Measurements from ENCODE around the gene NAPB.

- TF ChIP-seq POLR2AphosphoS5 (IDR thresholded peaks at IDR 0.05; ENCODE audit: borderline replicate concordance, low read depth, low read length) (no peak), EZH2 (IDR thresholded peaks at IDR 0.05) (no peak), FOXP2 (optimal IDR thresholded peaks at IDR 0.05; ENCODE audit: control extremely low read depth, extremely low read length, insufficient read depth) (no peak)
Observed at GRCh38 chr20:23434521-23435313, 13.4 kb upstream of the NAPB start.

Measured in SK-N-MC (cell line).